NCI-H345 (cell line): ENCODE results near the gene LAMA5.

Experiments
- DNase-seq: peaks from one replicate; lab custom pipeline; 2025; lab: John Stamatoyannopoulos, UW

Gene LAMA5

GRCh38 chr20:62347445-62347844 is 19.7 kb downstream of the LAMA5 start:
- no peak for DNase-seq

- no peak for DNase-seq
Observed at GRCh38 chr20:62347151-62347404, 20.0 kb downstream of the LAMA5 start.

- peak; percentile 74 for DNase-seq
Observed at GRCh38 chr20:62346398-62347150, 20.5 kb downstream of the LAMA5 start.

GRCh38 chr20:62345681-62346370 is 21.3 kb downstream of the LAMA5 start:
- no peak for DNase-seq

- DNase-seq, result no peak
Observed at GRCh38 chr20:62344782-62345181, 22.3 kb downstream of the LAMA5 start.

GRCh38 chr20:62344092-62344491 is 23.0 kb downstream of the LAMA5 start:
- DNase-seq, result no peak

- DNase-seq, result peak; percentile 95
Observed at GRCh38 chr20:62342910-62343309, 24.2 kb downstream of the LAMA5 start.

GRCh38 chr20:62339647-62340062 is 27.5 kb downstream of the LAMA5 start:
- DNase-seq, result no peak

GRCh38 chr20:62338294-62338620 is 28.9 kb downstream of the LAMA5 start:
- no peak for DNase-seq

- DNase-seq, result no peak
Observed at GRCh38 chr20:62337558-62338293, 29.4 kb downstream of the LAMA5 start.

- no peak for DNase-seq
Observed at GRCh38 chr20:62336775-62337557, 30.1 kb downstream of the LAMA5 start.

GRCh38 chr20:62336329-62336728 is 30.8 kb downstream of the LAMA5 start:
- DNase-seq, result no peak

GRCh38 chr20:62335532-62335931 is 31.6 kb downstream of the LAMA5 start:
- DNase-seq, result no peak

GRCh38 chr20:62334881-62335280 is 32.2 kb downstream of the LAMA5 start:
- no peak for DNase-seq

GRCh38 chr20:62333820-62334595 is 33.1 kb downstream of the LAMA5 start:
- DNase-seq, result no peak

- no peak for DNase-seq
Observed at GRCh38 chr20:62332989-62333819, 33.9 kb downstream of the LAMA5 start.

GRCh38 chr20:62332421-62332820 is 34.7 kb downstream of the LAMA5 start:
- DNase-seq, result no peak

- no peak for DNase-seq
Observed at GRCh38 chr20:62331347-62331746, 35.8 kb downstream of the LAMA5 start.

GRCh38 chr20:62330576-62331317 is 36.4 kb downstream of the LAMA5 start:
- DNase-seq, result no peak
